Measurements from ENCODE around the gene KDM2B. TPM values are rescaled to one million over a fixed set of nuclear protein-coding genes. Genes with fewer than 3 reads are reported as not detected.

Gene KDM2B
- total and polyA plus RNA-seq, 7 experiments from 2014 or later: 12.6 to 91.7 (median 76.1) TPM

- DNase-seq (no peak), ATAC-seq (no peak)
- H3K27ac ChIP-seq (ENCODE audit: low read depth, low read length): no peak overlapping the region
- no peaks in the 10 kb centered on the region for H3K27me3 ChIP-seq (ENCODE audit: control insufficient read depth in 2 of 2, insufficient read depth in 2 of 2, low read length in 2 of 2)
- H3K27ac Mint-ChIP-seq: peak overlapping the region in 4 of 9 donors; percentile 12 to 71 (median 39)
- no peak overlapping the region for H3K4me3 ChIP-seq (ENCODE audit: low read length)
- peaks cover 0 to 11% (median 4%) of the 10 kb centered on the region in 7 donors for H3K4me1 Mint-ChIP-seq
- H3K4me1 ChIP-seq (ENCODE audit: control insufficient read depth in 2 of 2, insufficient read depth in 2 of 2, low read length in 2 of 2): no peaks in the 10 kb centered on the region
- H3K27me3 Mint-ChIP-seq: no peaks in the 10 kb centered on the region
- H3K4me3 Mint-ChIP-seq: no peak overlapping the region
- intact Hi-C loops (cut with micrococcal nuclease): no loop called here
- H3K36me3 ChIP-seq (ENCODE audit: control insufficient read depth in 2 of 3, insufficient read depth in 3 of 3, low read length in 3 of 3): peaks cover 0 to 38% (median 10%) of the 10 kb centered on the region in 3 experiments
- ChIA-PET CTCF (no interaction called here), POLR2A (interaction anchor here (0.7 kb wide), 1 partner anchor 17 kb away, joined by 3 read pairs; no protein-coding TSS in a partner anchor)
- H3K36me3 Mint-ChIP-seq: peaks cover 1 to 16% (median 7%) of the 10 kb centered on the region in 5 donors
- H3K9me3 Mint-ChIP-seq: no peaks in the 10 kb centered on the region
- no peaks in the 10 kb centered on the region for H3K9me3 ChIP-seq (ENCODE audit: control insufficient read depth in 2 of 3, low read length in 3 of 3)
Measured at GRCh38 chr12:121505513-121505912, 75.3 kb downstream of the KDM2B start.

DNA sequence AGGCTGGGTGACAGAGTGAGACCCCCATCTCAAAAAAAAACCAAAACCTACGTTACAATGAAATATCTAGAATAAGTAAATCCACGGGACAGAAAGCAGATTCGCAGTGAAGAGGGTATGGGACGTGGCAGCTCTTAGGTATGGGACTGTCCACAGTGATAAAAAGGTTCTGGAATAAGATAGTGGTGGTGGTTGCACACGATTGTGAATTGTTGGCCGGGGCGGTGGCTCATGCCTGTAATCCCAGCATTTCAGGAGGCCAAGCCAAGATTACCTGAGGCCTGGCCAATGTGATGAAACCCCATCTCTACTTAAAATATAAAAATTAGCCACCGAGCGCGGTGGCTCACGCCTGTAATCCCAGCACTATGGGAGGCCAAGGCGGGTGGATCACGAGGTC, 76.3 kb downstream of the KDM2B start:
- Histone ChIP-seq H3K9me3 (ENCODE audit: control insufficient read depth in 2 of 3, low read length in 3 of 3) (no peaks in the 10 kb centered on the region), H3K27me3 (ENCODE audit: control insufficient read depth in 2 of 2, insufficient read depth in 2 of 2, low read length in 2 of 2) (no peaks in the 10 kb centered on the region), H3K36me3 (ENCODE audit: control insufficient read depth in 2 of 3, insufficient read depth in 3 of 3, low read length in 3 of 3) (peaks cover 0 to 29% (median 8%) of the 10 kb centered on the region in 3 experiments), H3K4me3 (ENCODE audit: low read length) (no peak overlapping the region), H3K27ac (ENCODE audit: low read depth, low read length) (no peak overlapping the region), H3K4me1 (ENCODE audit: control insufficient read depth in 2 of 2, insufficient read depth in 2 of 2, low read length in 2 of 2) (no peaks in the 10 kb centered on the region)
- ATAC-seq (no peak), DNase-seq (no peak)
- H3K27ac Mint-ChIP-seq: peak overlapping the region in 3 of 9 donors; percentile 46 to 53 (median 51)
- CTCF ChIA-PET: interaction anchor here (1.5 kb wide), 1 partner anchor 12 kb away, joined by 6 read pairs; no protein-coding TSS in a partner anchor
- H3K4me1 Mint-ChIP-seq: peaks cover 0 to 15% (median 8%) of the 10 kb centered on the region in 7 donors
- POLR2A ChIA-PET: no interaction called here
- H3K27me3 Mint-ChIP-seq: no peaks in the 10 kb centered on the region
- H3K4me3 Mint-ChIP-seq: no peak overlapping the region
- H3K36me3 Mint-ChIP-seq: peaks cover 0 to 8% (median 3%) of the 10 kb centered on the region in 5 donors
- intact Hi-C loops (cut with micrococcal nuclease): no loop called here
- no peaks in the 10 kb centered on the region for H3K9me3 Mint-ChIP-seq

- CTCF ChIA-PET: interaction anchor here (1.5 kb wide), 1 partner anchor 11 kb away, joined by 6 read pairs; no protein-coding TSS in a partner anchor
- Histone ChIP-seq H3K27me3 (ENCODE audit: control insufficient read depth in 2 of 2, insufficient read depth in 2 of 2, low read length in 2 of 2) (no peaks in the 10 kb centered on the region), H3K36me3 (ENCODE audit: control insufficient read depth in 2 of 3, insufficient read depth in 3 of 3, low read length in 3 of 3) (peaks cover 0 to 20% (median 2%) of the 10 kb centered on the region in 3 experiments), H3K27ac (ENCODE audit: low read depth, low read length) (no peak overlapping the region), H3K4me1 (ENCODE audit: control insufficient read depth in 2 of 2, insufficient read depth in 2 of 2, low read length in 2 of 2) (no peaks in the 10 kb centered on the region), H3K9me3 (ENCODE audit: control insufficient read depth in 2 of 3, low read length in 3 of 3) (no peaks in the 10 kb centered on the region), H3K4me3 (ENCODE audit: low read length) (no peak overlapping the region)
- Mint-ChIP-seq H3K27me3 (no peaks in the 10 kb centered on the region), H3K36me3 (peaks cover 0 to 6% (median 3%) of the 10 kb centered on the region in 5 donors), H3K4me3 (no peak overlapping the region), H3K4me1 (peaks cover 0 to 15% (median 8%) of the 10 kb centered on the region in 7 donors), H3K27ac (peak overlapping the region in 8 of 9 donors; percentile 17 to 86 (median 52)), H3K9me3 (no peaks in the 10 kb centered on the region)
- no peak for ATAC-seq
- no peak for DNase-seq
- intact Hi-C loops (cut with micrococcal nuclease): no loop called here
- POLR2A ChIA-PET: no interaction called here
Measured at GRCh38 chr12:121503395-121503794, 77.4 kb downstream of the KDM2B start.

GRCh38 chr12:121501946-121502345, 78.9 kb downstream of the KDM2B start:
- H3K9me3 Mint-ChIP-seq: no peaks in the 10 kb centered on the region
- H3K4me3 Mint-ChIP-seq: no peak overlapping the region
- DNase-seq (no peak), ATAC-seq (peak; percentile 18)
- peaks cover 0 to 16% (median 9%) of the 10 kb centered on the region in 7 donors for H3K4me1 Mint-ChIP-seq
- no peaks in the 10 kb centered on the region for H3K27me3 ChIP-seq (ENCODE audit: control insufficient read depth in 2 of 2, insufficient read depth in 2 of 2, low read length in 2 of 2)
- peak overlapping the region in 1 of 9 donors; percentile 24 for H3K27ac Mint-ChIP-seq
- ChIA-PET CTCF (interaction anchor here (0.6 to 0.8 kb wide), 2 partner anchors 11 to 123 kb away, joined by 4 to 6 read pairs; no protein-coding TSS in a partner anchor), POLR2A (no interaction called here)
- no peaks in the 10 kb centered on the region for H3K27me3 Mint-ChIP-seq
- no peaks in the 10 kb centered on the region for H3K9me3 ChIP-seq (ENCODE audit: control insufficient read depth in 2 of 3, low read length in 3 of 3)
- peaks cover 0 to 6% (median 0%) of the 10 kb centered on the region in 5 donors for H3K36me3 Mint-ChIP-seq
- H3K27ac ChIP-seq (ENCODE audit: low read depth, low read length): no peak overlapping the region
- peaks cover 0 to 4% of the 10 kb centered on the region in 2 donors for H3K4me1 ChIP-seq (ENCODE audit: control insufficient read depth in 2 of 2, insufficient read depth in 2 of 2, low read length in 2 of 2)
- peaks cover 0 to 7% (median 0%) of the 10 kb centered on the region in 3 experiments for H3K36me3 ChIP-seq (ENCODE audit: control insufficient read depth in 2 of 3, insufficient read depth in 3 of 3, low read length in 3 of 3)
- no peak overlapping the region for H3K4me3 ChIP-seq (ENCODE audit: low read length)
- intact Hi-C loops (cut with micrococcal nuclease): loop anchor here in 1 of 2 donors (2.0 kb wide), 1 partner anchor 29 kb away; no protein-coding TSS in a partner anchor

DNA sequence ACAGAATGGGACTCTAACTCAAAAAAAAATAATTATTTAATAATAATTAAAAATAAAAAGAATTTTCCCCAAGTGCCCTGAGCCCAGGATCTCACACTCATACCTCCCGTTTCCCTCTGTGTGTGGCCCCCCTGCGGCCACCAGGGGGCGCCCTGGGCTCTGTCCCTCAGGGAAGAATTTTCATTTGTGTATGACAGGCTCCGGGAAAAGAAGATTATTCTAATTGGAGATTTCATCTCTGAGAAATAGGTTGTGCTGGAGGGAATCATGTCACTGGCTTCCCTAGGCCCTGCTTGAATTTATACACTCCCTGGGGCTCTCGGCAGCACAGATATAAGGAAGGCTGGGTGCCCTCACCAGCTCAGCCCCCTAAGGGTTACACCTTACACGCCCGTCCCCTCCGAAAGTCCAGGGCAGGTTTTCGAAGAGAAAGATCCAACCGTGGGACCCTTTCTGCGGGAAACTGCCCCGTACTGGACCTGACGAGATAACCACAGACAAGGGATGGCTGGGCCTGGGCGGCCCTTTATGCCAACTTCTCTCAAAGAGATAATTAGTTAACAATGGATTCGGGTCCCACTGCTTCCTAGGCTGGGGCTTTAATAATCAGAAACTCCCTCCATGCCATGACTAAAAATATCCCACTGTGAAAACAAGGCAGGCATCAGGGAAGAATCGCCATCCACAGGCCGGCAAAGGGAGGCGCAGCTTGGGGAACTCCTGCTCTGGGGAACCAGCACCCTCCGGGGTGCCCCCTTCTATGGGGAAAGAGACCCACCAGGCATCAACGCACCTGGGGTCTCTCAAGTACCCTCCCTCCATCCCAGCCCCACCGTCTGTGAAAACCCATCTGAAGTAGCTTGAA, 80.7 kb downstream of the KDM2B start:
- peaks cover 0 to 11% of the 10 kb centered on the region in 2 donors for H3K4me1 ChIP-seq (ENCODE audit: control insufficient read depth in 2 of 2, insufficient read depth in 2 of 2, low read length in 2 of 2)
- POLR2A ChIA-PET: interaction anchor here (1.0 to 1.6 kb wide), 3 partner anchors 11 to 172 kb away, joined by 3 to 6 read pairs (median 4); no protein-coding TSS in a partner anchor
- Mint-ChIP-seq H3K36me3 (peaks cover 0 to 7% (median 0%) of the 10 kb centered on the region in 5 donors), H3K4me1 (peaks cover 0 to 19% (median 13%) of the 10 kb centered on the region in 7 donors), H3K9me3 (no peaks in the 10 kb centered on the region), H3K27ac (peak overlapping the region in 2 of 9 donors; percentile 8 to 32), H3K27me3 (no peaks in the 10 kb centered on the region), H3K4me3 (no peak overlapping the region)
- H3K36me3 ChIP-seq (ENCODE audit: control insufficient read depth in 2 of 3, insufficient read depth in 3 of 3, low read length in 3 of 3): peaks cover 0 to 4% (median 0%) of the 10 kb centered on the region in 3 experiments
- H3K27me3 ChIP-seq (ENCODE audit: control insufficient read depth in 2 of 2, insufficient read depth in 2 of 2, low read length in 2 of 2): no peaks in the 10 kb centered on the region
- H3K27ac ChIP-seq (ENCODE audit: low read depth, low read length): no peak overlapping the region
- intact Hi-C loops (cut with micrococcal nuclease): loop anchor here (1.0 to 2.0 kb wide), 7 partner anchors 31 to 273 kb away; no protein-coding TSS in a partner anchor
- DNase-seq (peak; percentile 44 to 80 (median 68)), ATAC-seq (peak; percentile 93)
- no peak overlapping the region for H3K4me3 ChIP-seq (ENCODE audit: low read length)
- CTCF ChIA-PET: interaction anchor here (0.6 to 1.7 kb wide), 13 partner anchors 9 to 172 kb away, joined by 3 to 7 read pairs (median 3); partner anchors contain the start of genes MORN3 and ORAI1
- no peaks in the 10 kb centered on the region for H3K9me3 ChIP-seq (ENCODE audit: control insufficient read depth in 2 of 3, low read length in 3 of 3)

GRCh38 chr12:121495746-121496145, 85.1 kb downstream of the KDM2B start:
- ChIA-PET CTCF (interaction anchor here (0.6 to 1.9 kb wide), 4 partner anchors 28 to 508 kb away, joined by 3 to 6 read pairs (median 3); no protein-coding TSS in a partner anchor), POLR2A (interaction anchor here (0.5 to 1.4 kb wide), 2 partner anchors 18 to 147 kb away, joined by 3 read pairs; no protein-coding TSS in a partner anchor)
- H3K27ac Mint-ChIP-seq: peak overlapping the region in 3 of 9 donors; percentile 39 to 51 (median 42)
- intact Hi-C loops (cut with micrococcal nuclease): no loop called here
- no peak overlapping the region for H3K27ac ChIP-seq (ENCODE audit: low read depth, low read length)
- H3K4me3 ChIP-seq (ENCODE audit: low read length): no peak overlapping the region
- H3K27me3 ChIP-seq (ENCODE audit: control insufficient read depth in 2 of 2, insufficient read depth in 2 of 2, low read length in 2 of 2): no peaks in the 10 kb centered on the region
- no peak for ATAC-seq
- peaks cover 0 to 20% (median 9%) of the 10 kb centered on the region in 5 donors for H3K36me3 Mint-ChIP-seq
- peaks cover 0 to 11% of the 10 kb centered on the region in 2 donors for H3K4me1 ChIP-seq (ENCODE audit: control insufficient read depth in 2 of 2, insufficient read depth in 2 of 2, low read length in 2 of 2)
- H3K4me1 Mint-ChIP-seq: peaks cover 9 to 24% (median 21%) of the 10 kb centered on the region in 7 donors
- no peaks in the 10 kb centered on the region for H3K9me3 Mint-ChIP-seq
- no peaks in the 10 kb centered on the region for H3K9me3 ChIP-seq (ENCODE audit: control insufficient read depth in 2 of 3, low read length in 3 of 3)
- H3K27me3 Mint-ChIP-seq: no peaks in the 10 kb centered on the region
- H3K4me3 Mint-ChIP-seq: no peak overlapping the region
- no peak for DNase-seq
- H3K36me3 ChIP-seq (ENCODE audit: control insufficient read depth in 2 of 3, insufficient read depth in 3 of 3, low read length in 3 of 3): peaks cover 0 to 5% (median 0%) of the 10 kb centered on the region in 3 experiments

Data from naive thymus-derived CD4-positive, alpha-beta T cell (primary cell).